MM.1S (cell line): ENCODE results near the gene WWC2.

ENCODE experiments used
- DNase-seq: peaks from one replicate; pipeline ENCODE4 v3.0.0-alpha.2; 2015
- H2AFZ ChIP-seq: fragments of 300-600 bp; sonication (generic); 2 replicates; pipeline ENCODE4 v1.6.0; 2016; ENCODE audit warnings: antibody characterized with exemption, low read length
- H3F3A ChIP-seq: fragments of 300-600 bp; sonication (generic); 2 replicates; pipeline ENCODE4 v1.6.1; 2016; ENCODE audit warnings: mild to moderate bottlenecking, antibody characterized with exemption, low read length, moderate library complexity, mixed read lengths; ENCODE audit not compliant: insufficient read depth
- H3K27ac ChIP-seq: fragments of 300-600 bp; sonication (generic); 2 replicates; pipeline ENCODE4 v1.5.1; 2016; ENCODE audit warnings: mild to moderate bottlenecking, low read length
- H3K27me3 ChIP-seq: fragments of 300-600 bp; sonication (generic); replicated peaks from 2 replicates; pipeline ENCODE4 v1.6.0; 2016; ENCODE audit warnings: low read length; ENCODE audit not compliant: insufficient read depth
- H3K36me3 ChIP-seq: fragments of 300-600 bp; sonication (generic); replicated peaks from 2 replicates; pipeline ENCODE4 v1.6.1; 2016; ENCODE audit warnings: mild to moderate bottlenecking, low read length, mixed read lengths; ENCODE audit not compliant: insufficient read depth
- H3K4me1 ChIP-seq: fragments of 300-600 bp; sonication (generic); 2 replicates; pipeline ENCODE4 v1.6.1; 2016; ENCODE audit warnings: low read length, mixed read lengths
- H3K4me2 ChIP-seq: fragments of 300-600 bp; sonication (generic); 2 replicates; pipeline ENCODE4 v1.6.0; 2016; ENCODE audit warnings: low read depth, low read length
- H3K4me3 ChIP-seq: fragments of 300-600 bp; sonication (generic); 2 replicates; pipeline ENCODE4 v1.5.1; 2016; ENCODE audit warnings: low read length, mixed read lengths
- H3K79me2 ChIP-seq: fragments of 300-600 bp; sonication (generic); 2 replicates; pipeline ENCODE4 v1.6.1; 2016; ENCODE audit warnings: mixed run types, low read length, mixed read lengths
- H3K9ac ChIP-seq: fragments of 300-600 bp; sonication (generic); 2 replicates; pipeline ENCODE4 v1.6.1; 2016; ENCODE audit warnings: low read length, mixed read lengths
- H3K9me2 ChIP-seq: fragments of 300-600 bp; sonication (generic); replicated peaks from 2 replicates; pipeline ENCODE4 v1.6.1; 2016; ENCODE audit warnings: mild to moderate bottlenecking, low read length, mixed read lengths; ENCODE audit not compliant: insufficient read depth
- H3K9me3 ChIP-seq: fragments of 300-600 bp; sonication (generic); replicated peaks from 2 replicates; pipeline ENCODE4 v1.6.1; 2016; ENCODE audit warnings: mild to moderate bottlenecking, low read length, mixed read lengths; ENCODE audit not compliant: insufficient read depth
- H4K20me1 ChIP-seq: fragments of 300-600 bp; sonication (generic); 2 replicates; pipeline ENCODE4 v1.6.1; 2016; ENCODE audit warnings: mild to moderate bottlenecking, low read length, moderate library complexity, mixed read lengths; ENCODE audit not compliant: insufficient read depth
- EZH2 ChIP-seq: fragments of 300-600 bp; sonication (generic); optimal IDR thresholded peaks from 2 replicates; pipeline ENCODE3; 2017; ENCODE audit warnings: low read depth, mild to moderate bottlenecking, antibody characterized with exemption, low read length, mixed read lengths
- EZH2phosphoT487 ChIP-seq: fragments of 300-600 bp; sonication (generic); IDR thresholded peaks from 2 replicates; pipeline ENCODE4 v1.6.1; 2018; ENCODE audit warnings: antibody characterized with exemption, low read length
- TF ChIP-seq, protein P1 (sequence below): fragments of 300-600 bp; sonication (generic); IDR thresholded peaks from 2 replicates; pipeline ENCODE4 v1.5.1; 2016; ENCODE audit warnings: antibody characterized with exemption, low read length, mixed read lengths

WWC2 gene

DNA sequence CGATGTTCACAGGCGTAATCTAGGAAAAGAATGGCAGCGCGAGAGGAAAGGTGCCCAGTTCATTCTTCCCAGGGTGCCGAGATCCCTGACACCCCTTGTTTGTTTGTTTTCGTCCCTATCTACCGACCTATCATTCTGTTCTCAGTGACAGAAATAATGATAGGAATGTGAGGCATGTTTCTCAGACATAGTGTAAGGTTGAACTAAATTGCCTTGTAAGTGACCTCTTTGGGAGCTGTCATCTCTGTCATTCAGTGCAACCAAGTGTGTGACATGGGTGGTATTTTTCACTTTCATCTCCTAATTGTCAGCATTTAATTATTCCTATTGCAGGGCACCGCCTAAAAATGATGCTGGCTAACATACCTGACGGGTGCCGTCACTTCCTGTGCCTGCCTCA lies 196.7 kb downstream of the WWC2 start:
- no peaks in the 10 kb centered on the region for H3K36me3 ChIP-seq
- no peak overlapping the region for H3K27ac ChIP-seq
- DNase-seq: no peak
- H3K79me2 ChIP-seq: no peaks in the 10 kb centered on the region
- H3K9ac ChIP-seq: no peak overlapping the region
- H4K20me1 ChIP-seq: no peaks in the 10 kb centered on the region
- no peaks in the 10 kb centered on the region for H3K27me3 ChIP-seq
- H3F3A ChIP-seq: no peaks in the 10 kb centered on the region
- H3K4me2 ChIP-seq: no peak overlapping the region
- no peaks in the 10 kb centered on the region for H3K4me1 ChIP-seq
- H2AFZ ChIP-seq: no peak overlapping the region
- H3K9me3 ChIP-seq: no peaks in the 10 kb centered on the region
- TF ChIP-seq EZH2phosphoT487 (no peak), EZH2 (no peak)
- TF ChIP-seq, protein P1, sequence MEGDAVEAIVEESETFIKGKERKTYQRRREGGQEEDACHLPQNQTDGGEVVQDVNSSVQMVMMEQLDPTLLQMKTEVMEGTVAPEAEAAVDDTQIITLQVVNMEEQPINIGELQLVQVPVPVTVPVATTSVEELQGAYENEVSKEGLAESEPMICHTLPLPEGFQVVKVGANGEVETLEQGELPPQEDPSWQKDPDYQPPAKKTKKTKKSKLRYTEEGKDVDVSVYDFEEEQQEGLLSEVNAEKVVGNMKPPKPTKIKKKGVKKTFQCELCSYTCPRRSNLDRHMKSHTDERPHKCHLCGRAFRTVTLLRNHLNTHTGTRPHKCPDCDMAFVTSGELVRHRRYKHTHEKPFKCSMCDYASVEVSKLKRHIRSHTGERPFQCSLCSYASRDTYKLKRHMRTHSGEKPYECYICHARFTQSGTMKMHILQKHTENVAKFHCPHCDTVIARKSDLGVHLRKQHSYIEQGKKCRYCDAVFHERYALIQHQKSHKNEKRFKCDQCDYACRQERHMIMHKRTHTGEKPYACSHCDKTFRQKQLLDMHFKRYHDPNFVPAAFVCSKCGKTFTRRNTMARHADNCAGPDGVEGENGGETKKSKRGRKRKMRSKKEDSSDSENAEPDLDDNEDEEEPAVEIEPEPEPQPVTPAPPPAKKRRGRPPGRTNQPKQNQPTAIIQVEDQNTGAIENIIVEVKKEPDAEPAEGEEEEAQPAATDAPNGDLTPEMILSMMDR: no peak
- H3K9me2 ChIP-seq: no peaks in the 10 kb centered on the region
- no peak overlapping the region for H3K4me3 ChIP-seq

DNA sequence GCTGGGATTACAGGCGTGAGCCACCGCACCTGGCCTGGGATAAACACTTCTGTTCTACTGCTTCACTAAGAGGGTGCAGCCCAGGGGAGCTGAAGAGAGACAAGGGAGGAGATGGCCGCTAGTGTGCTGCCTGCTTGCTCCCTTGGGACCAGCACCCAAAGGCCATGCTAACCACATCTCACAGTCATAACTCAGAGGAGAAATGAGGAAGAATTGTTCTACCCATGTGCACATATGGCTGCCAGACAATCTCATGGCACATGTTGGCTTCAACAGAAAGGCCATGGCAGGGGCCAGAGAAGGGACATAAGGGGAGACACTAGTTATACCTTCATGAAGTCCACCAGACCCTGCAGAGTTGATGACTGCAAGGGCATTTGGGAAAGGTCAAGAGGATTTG lies 198.6 kb downstream of the WWC2 start:
- no peak overlapping the region for H2AFZ ChIP-seq

DNA sequence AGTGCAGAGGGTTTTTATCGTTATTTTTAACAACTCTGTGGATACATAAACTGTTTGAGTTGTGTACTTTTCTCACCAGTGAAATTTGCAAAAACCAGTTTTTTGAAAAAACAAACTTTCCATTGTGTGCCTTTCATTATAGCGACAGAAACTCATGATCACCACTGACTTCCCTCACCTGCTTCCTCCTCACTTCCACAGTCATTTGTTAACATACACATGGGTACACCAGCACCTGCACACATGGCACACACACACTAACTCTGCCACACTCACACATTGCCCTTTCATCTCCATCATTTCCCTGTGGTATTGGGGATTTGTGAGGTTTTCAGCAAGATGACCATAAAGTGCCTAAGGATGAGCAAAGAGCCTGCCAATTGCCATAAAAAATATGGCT lies 200.4 kb downstream of the WWC2 start:
- Histone ChIP-seq H3K79me2 (no peaks in the 10 kb centered on the region), H3K4me1 (no peaks in the 10 kb centered on the region), H3K9me2 (no peaks in the 10 kb centered on the region), H3K9ac (no peak overlapping the region), H3K27ac (no peak overlapping the region), H3K4me2 (no peak overlapping the region), H3F3A (no peaks in the 10 kb centered on the region), H3K9me3 (no peaks in the 10 kb centered on the region), H3K27me3 (no peaks in the 10 kb centered on the region), H4K20me1 (no peaks in the 10 kb centered on the region), H2AFZ (no peak overlapping the region), H3K36me3 (no peaks in the 10 kb centered on the region), H3K4me3 (no peak overlapping the region)
- DNase-seq: no peak
- TF ChIP-seq EZH2phosphoT487 (no peak), EZH2 (no peak)
- TF ChIP-seq, protein P1: no peak

More for the DNA sequence above, 198.6 kb downstream of the WWC2 start:
- H3K4me3 ChIP-seq: no peak overlapping the region
- no peaks in the 10 kb centered on the region for H3F3A ChIP-seq
- no peak for DNase-seq
- no peaks in the 10 kb centered on the region for H3K27me3 ChIP-seq
- H3K4me2 ChIP-seq: no peak overlapping the region
- no peaks in the 10 kb centered on the region for H3K36me3 ChIP-seq
- no peak overlapping the region for H3K27ac ChIP-seq
- no peaks in the 10 kb centered on the region for H3K79me2 ChIP-seq
- no peaks in the 10 kb centered on the region for H4K20me1 ChIP-seq
- H3K9ac ChIP-seq: no peak overlapping the region
- no peaks in the 10 kb centered on the region for H3K9me3 ChIP-seq
- H3K9me2 ChIP-seq: no peaks in the 10 kb centered on the region
- no peak for TF ChIP-seq EZH2
- TF ChIP-seq, protein P1: no peak
- H3K4me1 ChIP-seq: no peaks in the 10 kb centered on the region
